NCI-H2029 treated with DMSO at 0.1 percent for 48 hours (cell line): ENCODE results near the gene SMIM15.

Experiments
- DNase-seq: peaks from one replicate; lab custom pipeline; 2025; lab: John Stamatoyannopoulos, UW

Gene SMIM15

DNA sequence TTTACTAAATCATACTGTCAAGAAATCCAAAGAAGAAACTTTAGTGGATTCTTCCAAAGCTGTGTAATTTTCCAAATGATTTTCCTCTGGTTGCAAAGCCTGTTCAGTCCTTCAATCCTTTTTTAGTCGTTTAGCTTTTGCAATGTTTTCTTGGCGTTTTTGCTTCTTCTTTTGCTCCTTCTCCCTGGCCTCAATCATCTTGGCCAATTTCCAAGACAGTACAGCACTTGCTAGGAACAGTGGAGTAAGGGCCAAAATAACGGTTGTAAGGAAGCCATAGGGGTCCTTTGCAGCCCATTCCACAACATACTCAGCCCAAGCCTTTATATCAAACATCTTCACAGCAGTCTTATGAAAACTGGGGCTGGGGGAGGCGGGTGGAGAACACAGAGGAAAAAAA lies 2.4 kb downstream of the SMIM15 start:
- DNase-seq, result no peak

GRCh38 chr5:61159070-61159469 lies 3.2 kb downstream of the SMIM15 start:
- DNase-seq, result no peak

DNA sequence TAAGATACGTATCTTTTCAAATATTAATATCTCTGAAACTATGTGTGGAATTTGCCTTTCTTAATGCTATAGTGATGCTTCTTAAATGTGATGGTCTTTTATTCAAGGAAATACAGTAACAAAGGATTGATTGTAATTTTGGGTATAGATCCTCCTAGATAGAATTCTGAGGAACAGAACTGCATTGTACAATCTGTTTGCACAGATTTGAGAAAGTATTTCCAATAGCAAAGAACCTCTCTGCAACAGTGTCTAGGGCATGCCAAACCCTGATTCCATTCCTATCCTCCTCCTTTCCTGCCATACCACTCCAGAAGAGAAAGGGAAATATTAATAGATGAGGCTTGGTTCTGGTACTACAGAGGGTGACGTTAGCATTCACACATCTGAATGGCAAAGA lies 10.4 kb downstream of the SMIM15 start:
- DNase-seq, result no peak

DNA sequence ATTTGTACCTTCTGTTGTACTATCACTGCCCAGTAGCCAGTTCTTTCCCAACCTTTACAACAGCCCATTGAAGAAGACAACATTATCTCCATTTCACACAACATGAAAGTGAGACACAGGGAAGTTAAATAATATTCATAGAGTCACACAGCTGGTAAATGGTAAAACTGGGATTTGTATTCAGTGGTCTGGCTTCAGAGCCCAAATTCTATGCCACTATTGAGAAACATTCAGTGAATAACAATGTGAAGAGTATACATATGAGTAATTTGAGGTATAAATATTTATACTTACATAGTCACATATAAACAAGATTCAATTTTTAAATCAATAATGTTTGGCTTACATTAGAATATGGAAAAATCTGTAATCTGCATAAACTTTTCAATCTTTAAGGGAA lies 13.8 kb downstream of the SMIM15 start:
- no peak for DNase-seq

DNA sequence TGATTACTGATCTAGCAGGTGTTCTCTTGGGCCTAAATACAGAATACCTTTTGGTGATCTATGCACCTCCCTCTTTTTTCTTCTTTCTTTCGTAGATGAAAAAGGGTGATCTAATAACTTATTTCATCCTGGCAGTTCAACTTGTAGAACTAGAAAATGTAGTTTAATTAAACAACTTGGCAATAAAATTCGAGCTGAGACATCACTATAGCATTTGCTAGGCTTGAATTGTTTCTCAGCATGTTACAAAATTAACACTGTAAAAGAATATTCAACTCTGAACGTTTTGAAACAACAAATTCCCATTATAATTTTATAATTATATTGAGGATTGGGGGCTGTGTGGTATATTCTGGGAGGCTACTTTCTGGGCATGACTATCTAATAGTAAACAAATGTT lies 19.5 kb downstream of the SMIM15 start:
- DNase-seq, result no peak

DNA sequence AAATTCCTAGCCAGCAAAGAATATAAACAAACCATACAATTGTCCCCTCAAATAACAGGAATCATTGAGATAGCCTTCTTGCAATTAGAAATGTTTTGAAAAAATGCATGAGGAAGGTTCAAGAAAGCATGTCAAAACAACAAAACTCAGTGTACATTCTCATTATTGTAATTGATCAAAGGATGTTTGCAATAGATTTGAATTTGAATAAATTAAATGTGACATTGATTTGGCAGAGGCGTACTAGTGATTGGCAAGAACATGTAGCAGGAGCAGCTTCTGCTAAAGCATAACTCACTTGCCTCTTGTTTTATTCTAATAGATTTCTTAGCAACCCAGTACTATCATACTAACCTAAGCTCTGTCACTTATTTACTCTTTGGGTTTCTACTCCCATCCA lies 19.9 kb downstream of the SMIM15 start:
- no peak for DNase-seq

DNA sequence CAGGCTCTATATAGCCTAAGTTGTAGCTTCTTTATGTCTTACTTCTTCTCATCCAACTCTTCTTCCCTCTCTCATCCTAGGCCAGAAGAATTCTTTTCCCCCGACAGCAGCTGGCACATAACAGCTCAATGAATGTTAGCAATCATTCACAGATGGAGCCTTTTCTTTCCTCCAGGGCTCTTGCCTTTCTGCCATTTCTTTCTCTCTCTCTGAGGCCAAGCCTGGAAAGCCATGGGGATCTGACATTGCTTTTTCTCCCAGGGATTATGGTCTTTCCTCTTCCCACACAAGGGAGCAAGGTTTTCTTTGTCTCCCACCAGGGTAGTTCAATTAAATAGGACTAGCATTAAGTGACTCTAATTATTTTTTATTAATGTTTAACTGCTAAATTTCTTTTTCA lies 20.5 kb downstream of the SMIM15 start:
- DNase-seq, result no peak

GRCh38 chr5:61139931-61140330 lies 22.3 kb downstream of the SMIM15 start:
- no peak for DNase-seq

GRCh38 chr5:61139094-61139873 lies 23.0 kb downstream of the SMIM15 start:
- DNase-seq, result no peak

DNA sequence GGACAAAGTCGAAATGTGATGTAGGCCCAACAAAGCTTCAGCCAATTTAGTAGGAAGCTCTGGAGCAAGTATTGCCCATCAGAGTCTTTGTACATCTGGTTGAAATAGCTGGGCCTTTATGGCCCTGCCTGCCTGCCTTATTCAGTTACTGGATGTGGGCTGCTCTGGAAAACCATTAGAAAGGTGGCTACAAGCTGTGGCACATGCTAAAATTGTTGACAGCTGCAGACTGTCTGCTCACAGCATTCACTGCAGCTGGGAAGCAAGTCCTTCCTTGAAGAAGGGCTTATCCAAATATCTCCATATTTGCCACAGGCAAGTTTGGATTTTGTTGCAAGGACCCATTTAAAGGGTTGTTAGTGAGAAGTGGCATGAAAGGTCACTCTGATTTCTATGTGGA lies 24.4 kb downstream of the SMIM15 start:
- DNase-seq, result no peak

DNA sequence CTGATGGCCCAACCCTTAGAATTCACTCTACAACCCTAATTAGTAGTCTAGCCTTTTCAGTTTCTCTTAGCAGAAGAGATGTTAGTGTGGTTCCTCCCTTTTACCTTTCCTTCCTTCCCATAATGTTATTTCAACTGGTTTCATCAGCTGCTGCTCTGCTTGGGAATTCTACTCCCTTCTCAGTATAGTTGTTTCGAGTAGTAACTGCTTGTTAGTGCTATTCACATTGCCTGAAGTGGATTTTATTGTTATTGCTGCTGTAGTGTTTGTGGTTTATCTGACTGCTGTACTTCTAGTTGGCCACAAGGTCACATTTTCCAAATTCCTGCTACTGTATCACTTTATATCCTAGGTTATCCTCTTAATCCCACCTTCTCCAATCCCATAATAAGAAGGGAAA lies 29.7 kb downstream of the SMIM15 start:
- peak; percentile 36 for DNase-seq

DNA sequence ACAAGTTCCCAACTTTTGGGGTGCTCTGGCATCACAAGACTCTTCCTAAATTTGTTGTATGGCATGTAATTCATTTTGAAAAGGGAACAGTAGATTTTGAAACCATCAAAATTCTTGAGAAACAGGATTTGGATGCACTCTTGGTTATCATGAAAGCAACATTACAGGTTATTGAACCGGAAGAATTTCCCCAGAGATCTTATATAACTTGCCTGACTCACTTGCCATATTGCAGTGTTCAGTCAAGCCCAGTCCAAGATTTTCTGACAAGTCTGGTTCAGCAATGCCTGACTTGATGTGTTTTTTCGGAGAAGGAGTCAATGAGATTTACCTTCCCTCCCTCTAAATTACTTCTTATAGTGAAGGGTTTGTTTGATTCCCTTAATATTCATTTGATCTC lies 32.0 kb downstream of the SMIM15 start:
- DNase-seq, result no peak

- DNase-seq, result no peak
Measured at GRCh38 chr5:61123145-61123544, 39.1 kb downstream of the SMIM15 start.

DNA sequence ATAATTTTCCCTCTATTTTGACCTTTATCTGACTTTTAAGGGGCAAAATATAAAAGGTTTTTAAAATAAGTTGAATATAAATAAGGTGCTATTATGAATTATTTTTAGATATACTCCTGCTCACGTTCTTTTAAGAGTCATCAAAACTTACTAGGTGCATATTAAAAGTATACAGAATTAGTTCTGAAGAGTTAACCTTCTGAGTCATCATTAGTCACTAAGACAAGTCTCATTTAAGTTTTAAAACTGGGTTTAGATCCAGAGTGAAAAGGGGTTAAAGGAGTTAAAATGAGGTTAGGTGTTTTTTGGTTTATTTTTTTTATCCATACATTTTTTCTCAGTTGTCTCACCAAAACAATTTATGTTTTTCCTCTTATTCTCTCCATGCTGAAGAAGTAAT lies 41.7 kb downstream of the SMIM15 start:
- no peak for DNase-seq

DNA sequence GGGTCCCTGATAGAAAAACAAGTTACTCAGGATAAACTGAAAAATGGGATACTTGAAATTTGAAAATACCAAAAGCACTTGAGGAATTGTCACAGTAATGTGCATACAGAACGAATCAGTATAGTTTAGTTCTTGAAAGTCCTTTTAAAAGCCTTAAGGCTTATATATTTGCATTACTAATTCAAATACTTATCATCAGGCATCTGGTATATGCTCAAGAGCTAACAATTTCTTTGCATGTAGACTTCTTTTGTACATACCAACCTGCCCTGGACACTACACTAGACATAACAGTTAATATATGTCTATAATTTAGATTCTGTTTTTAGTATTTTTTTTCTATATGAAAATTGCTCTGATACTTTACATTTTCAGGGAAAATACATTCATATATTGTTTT lies 43.2 kb downstream of the SMIM15 start:
- DNase-seq, result no peak

DNA sequence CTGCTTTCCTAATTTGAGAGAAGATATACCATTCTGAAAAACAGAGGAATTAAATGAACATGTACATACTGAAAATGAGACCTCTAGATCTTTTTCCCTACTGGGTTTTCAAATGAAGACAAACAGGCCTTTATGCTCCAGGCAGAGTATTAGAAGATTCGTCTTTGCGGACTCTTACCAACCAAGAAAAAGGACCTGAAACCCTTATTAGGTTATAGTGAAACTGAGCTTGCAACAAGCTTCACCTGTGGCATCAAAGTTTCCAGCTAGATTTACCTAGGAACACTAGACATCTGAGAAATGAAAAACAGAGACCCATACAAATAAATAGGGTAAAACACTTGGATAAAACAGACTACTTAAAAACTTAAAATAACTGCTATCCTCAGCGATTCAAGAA lies 46.3 kb downstream of the SMIM15 start:
- no peak for DNase-seq

GRCh38 chr5:61114441-61114840 lies 47.8 kb downstream of the SMIM15 start:
- no peak for DNase-seq
